Measurements from ENCODE around the gene WDR33.
"Not testable (repeated sequence)": the region's sequence is repeated elsewhere in the genome, so short reads cannot be mapped to it uniquely, and the experiment has no call there.

Gene WDR33

DNA sequence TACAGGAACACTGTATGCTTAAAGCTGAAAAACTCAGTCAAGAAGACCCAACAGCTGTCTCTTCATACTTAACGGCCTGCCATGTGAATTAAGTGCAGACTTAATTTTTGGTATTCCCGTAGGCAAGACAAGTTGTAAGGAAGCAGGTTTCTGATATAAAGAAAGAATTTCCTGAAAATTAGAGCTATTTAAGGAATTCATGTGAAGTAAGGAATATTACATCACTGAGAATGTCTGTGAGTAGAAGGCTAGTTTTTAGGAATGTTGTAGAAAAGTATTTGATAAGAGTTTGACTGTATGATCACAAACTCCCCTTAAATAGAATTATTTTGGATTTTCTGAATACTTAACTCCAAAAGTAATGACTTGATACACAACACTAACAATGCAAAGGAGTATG is 51.0 kb downstream of the WDR33 start:
- Histone ChIP-seq H3K9me3 (ENCODE audit: insufficient read depth, low read depth, low read length) (no peaks in the 10 kb centered on the region), H3K9ac (ENCODE audit: low read depth, low read length) (no peak overlapping the region), H3K27me3 (ENCODE audit: insufficient read depth, low read length) (no peaks in the 10 kb centered on the region), H3K4me1 (ENCODE audit: insufficient read depth, low read length) (no peaks in the 10 kb centered on the region), H3K27ac (ENCODE audit: low read length) (no peak overlapping the region), H3K36me3 (ENCODE audit: insufficient read depth, low read depth, low read length) (peaks cover 78% of the 10 kb centered on the region), H3K4me3 (ENCODE audit: low read length) (no peak overlapping the region)

- Histone ChIP-seq H3K27ac (ENCODE audit: low read length) (no peak overlapping the region), H3K9ac (ENCODE audit: low read depth, low read length) (no peak overlapping the region), H3K36me3 (ENCODE audit: insufficient read depth, low read depth, low read length) (peaks cover 49% of the 10 kb centered on the region)
These were observed 56.8 kb downstream of the WDR33 start for GRCh38 chr2:127754186-127754585.

GRCh38 chr2:127753374-127753773 is 57.6 kb downstream of the WDR33 start:
- peaks cover 53% of the 10 kb centered on the region for H3K36me3 ChIP-seq (ENCODE audit: insufficient read depth, low read depth, low read length)
- H3K9me3 ChIP-seq (ENCODE audit: insufficient read depth, low read depth, low read length): no peaks in the 10 kb centered on the region
- H3K9ac ChIP-seq (ENCODE audit: low read depth, low read length): no peak overlapping the region

More at GRCh38 chr2:127754186-127754585, 56.8 kb downstream of the WDR33 start:
- Histone ChIP-seq H3K9me3 (ENCODE audit: insufficient read depth, low read depth, low read length) (no peaks in the 10 kb centered on the region), H3K27me3 (ENCODE audit: insufficient read depth, low read length) (no peaks in the 10 kb centered on the region), H3K4me1 (ENCODE audit: insufficient read depth, low read length) (no peaks in the 10 kb centered on the region), H3K4me3 (ENCODE audit: low read length) (no peak overlapping the region)

GRCh38 chr2:127749537-127749936 is 61.4 kb downstream of the WDR33 start:
- not testable (repeated sequence) for H3K4me1 ChIP-seq (ENCODE audit: insufficient read depth, low read length); H3K27me3 ChIP-seq (ENCODE audit: insufficient read depth, low read length); H3K9me3 ChIP-seq (ENCODE audit: insufficient read depth, low read depth, low read length); H3K27ac ChIP-seq (ENCODE audit: low read length); H3K9ac ChIP-seq (ENCODE audit: low read depth, low read length); H3K4me3 ChIP-seq (ENCODE audit: low read length)
- peaks cover 66% of the 10 kb centered on the region for H3K36me3 ChIP-seq (ENCODE audit: insufficient read depth, low read depth, low read length)

More at GRCh38 chr2:127753374-127753773, 57.6 kb downstream of the WDR33 start:
- Histone ChIP-seq H3K27me3 (ENCODE audit: insufficient read depth, low read length) (no peaks in the 10 kb centered on the region), H3K4me1 (ENCODE audit: insufficient read depth, low read length) (no peaks in the 10 kb centered on the region), H3K27ac (ENCODE audit: low read length) (no peak overlapping the region), H3K4me3 (ENCODE audit: low read length) (no peak overlapping the region)

GRCh38 chr2:127747621-127748020 is 63.4 kb downstream of the WDR33 start:
- no peak overlapping the region for H3K9ac ChIP-seq (ENCODE audit: low read depth, low read length)
- H3K4me3 ChIP-seq (ENCODE audit: low read length): no peak overlapping the region
- H3K27ac ChIP-seq (ENCODE audit: low read length): no peak overlapping the region
- no peaks in the 10 kb centered on the region for H3K4me1 ChIP-seq (ENCODE audit: insufficient read depth, low read length)
- no peaks in the 10 kb centered on the region for H3K27me3 ChIP-seq (ENCODE audit: insufficient read depth, low read length)
- H3K36me3 ChIP-seq (ENCODE audit: insufficient read depth, low read depth, low read length): peaks cover 68% of the 10 kb centered on the region
- no peaks in the 10 kb centered on the region for H3K9me3 ChIP-seq (ENCODE audit: insufficient read depth, low read depth, low read length)

- Histone ChIP-seq H3K9me3 (ENCODE audit: insufficient read depth, low read depth, low read length) (no peaks in the 10 kb centered on the region), H3K4me3 (ENCODE audit: low read length) (no peak overlapping the region), H3K36me3 (ENCODE audit: insufficient read depth, low read depth, low read length) (peaks cover 77% of the 10 kb centered on the region), H3K4me1 (ENCODE audit: insufficient read depth, low read length) (no peaks in the 10 kb centered on the region), H3K27me3 (ENCODE audit: insufficient read depth, low read length) (no peaks in the 10 kb centered on the region), H3K9ac (ENCODE audit: low read depth, low read length) (no peak overlapping the region), H3K27ac (ENCODE audit: low read length) (no peak overlapping the region)
These were observed 67.4 kb downstream of the WDR33 start for GRCh38 chr2:127743477-127744026.

GRCh38 chr2:127740665-127741288 is 70.2 kb downstream of the WDR33 start:
- Histone ChIP-seq H3K4me3 (ENCODE audit: low read length) (no peak overlapping the region), H3K27me3 (ENCODE audit: insufficient read depth, low read length) (no peaks in the 10 kb centered on the region), H3K27ac (ENCODE audit: low read length) (peak overlapping the region; percentile 5), H3K9me3 (ENCODE audit: insufficient read depth, low read depth, low read length) (no peaks in the 10 kb centered on the region), H3K36me3 (ENCODE audit: insufficient read depth, low read depth, low read length) (peaks cover 62% of the 10 kb centered on the region), H3K4me1 (ENCODE audit: insufficient read depth, low read length) (no peaks in the 10 kb centered on the region), H3K9ac (ENCODE audit: low read depth, low read length) (no peak overlapping the region)

GRCh38 chr2:127739800-127740199 is 71.2 kb downstream of the WDR33 start:
- Histone ChIP-seq H3K27ac (ENCODE audit: low read length) (no peak overlapping the region), H3K36me3 (ENCODE audit: insufficient read depth, low read depth, low read length) (peaks cover 54% of the 10 kb centered on the region), H3K9me3 (ENCODE audit: insufficient read depth, low read depth, low read length) (no peaks in the 10 kb centered on the region), H3K27me3 (ENCODE audit: insufficient read depth, low read length) (no peaks in the 10 kb centered on the region), H3K4me1 (ENCODE audit: insufficient read depth, low read length) (no peaks in the 10 kb centered on the region), H3K9ac (ENCODE audit: low read depth, low read length) (no peak overlapping the region), H3K4me3 (ENCODE audit: low read length) (no peak overlapping the region)

- Histone ChIP-seq H3K4me1 (ENCODE audit: insufficient read depth, low read length) (no peaks in the 10 kb centered on the region), H3K4me3 (ENCODE audit: low read length) (no peak overlapping the region), H3K27ac (ENCODE audit: low read length) (no peak overlapping the region), H3K36me3 (ENCODE audit: insufficient read depth, low read depth, low read length) (peaks cover 42% of the 10 kb centered on the region), H3K9me3 (ENCODE audit: insufficient read depth, low read depth, low read length) (no peaks in the 10 kb centered on the region), H3K9ac (ENCODE audit: low read depth, low read length) (no peak overlapping the region), H3K27me3 (ENCODE audit: insufficient read depth, low read length) (no peaks in the 10 kb centered on the region)
These were observed 73.1 kb downstream of the WDR33 start for GRCh38 chr2:127737892-127738291.

GRCh38 chr2:127735537-127736399 is 75.2 kb downstream of the WDR33 start:
- Histone ChIP-seq H3K9ac (ENCODE audit: low read depth, low read length) (no peak overlapping the region), H3K27ac (ENCODE audit: low read length) (no peak overlapping the region), H3K36me3 (ENCODE audit: insufficient read depth, low read depth, low read length) (peaks cover 34% of the 10 kb centered on the region; the same call in 1 of the 2 replicates), H3K4me3 (ENCODE audit: low read length) (no peak overlapping the region), H3K27me3 (ENCODE audit: insufficient read depth, low read length) (no peaks in the 10 kb centered on the region), H3K9me3 (ENCODE audit: insufficient read depth, low read depth, low read length) (no peaks in the 10 kb centered on the region), H3K4me1 (ENCODE audit: insufficient read depth, low read length) (no peaks in the 10 kb centered on the region)

GRCh38 chr2:127735044-127735443 is 75.9 kb downstream of the WDR33 start:
- no peak overlapping the region for H3K4me3 ChIP-seq (ENCODE audit: low read length)
- no peaks in the 10 kb centered on the region for H3K27me3 ChIP-seq (ENCODE audit: insufficient read depth, low read length)
- H3K4me1 ChIP-seq (ENCODE audit: insufficient read depth, low read length): no peaks in the 10 kb centered on the region
- no peak overlapping the region for H3K27ac ChIP-seq (ENCODE audit: low read length)
- H3K9me3 ChIP-seq (ENCODE audit: insufficient read depth, low read depth, low read length): no peaks in the 10 kb centered on the region
- no peak overlapping the region for H3K9ac ChIP-seq (ENCODE audit: low read depth, low read length)
- peaks cover 27% of the 10 kb centered on the region; the same call in 1 of the 2 replicates for H3K36me3 ChIP-seq (ENCODE audit: insufficient read depth, low read depth, low read length)

Data from iPS-20b (cell line).